ENCODE data around the gene OTOGL.
A peak's percentile ranks its signal among the peaks of the same experiment; 100 is the strongest.
"Not testable (repeated sequence)": the region's sequence is repeated elsewhere in the genome, so short reads cannot be mapped to it uniquely, and the experiment has no call there.

Gene OTOGL

GRCh38 chr12:80121661-80122060 lies 22.3 kb downstream of the OTOGL start:
- no peak for DNase-seq

- no peak for DNase-seq
Measured at GRCh38 chr12:80129895-80130530, 30.7 kb downstream of the OTOGL start.

GRCh38 chr12:80135624-80136023 lies 36.3 kb downstream of the OTOGL start:
- no peak for DNase-seq

GRCh38 chr12:80140005-80140404 lies 40.7 kb downstream of the OTOGL start:
- no peak for DNase-seq

GRCh38 chr12:80142640-80143039 lies 43.3 kb downstream of the OTOGL start:
- DNase-seq, result no peak

GRCh38 chr12:80143537-80143936 lies 44.2 kb downstream of the OTOGL start:
- DNase-seq, result no peak

- not testable (repeated sequence) for DNase-seq
Measured at GRCh38 chr12:80149547-80150313, 50.4 kb downstream of the OTOGL start.

GRCh38 chr12:80151131-80151530 lies 51.8 kb downstream of the OTOGL start:
- no peak for DNase-seq

- no peak for DNase-seq
Measured at GRCh38 chr12:80154261-80154660, 54.9 kb downstream of the OTOGL start.

GRCh38 chr12:80156306-80156705 lies 57.0 kb downstream of the OTOGL start:
- no peak for DNase-seq

- DNase-seq, result no peak
Measured at GRCh38 chr12:80157645-80158044, 58.3 kb downstream of the OTOGL start.

- DNase-seq, result no peak
Measured at GRCh38 chr12:80161612-80162011, 62.3 kb downstream of the OTOGL start.

- no peak for DNase-seq
Measured at GRCh38 chr12:80162177-80162576, 62.8 kb downstream of the OTOGL start.

- DNase-seq, result no peak
Measured at GRCh38 chr12:80165746-80166145, 66.4 kb downstream of the OTOGL start.

GRCh38 chr12:80166751-80167150 lies 67.4 kb downstream of the OTOGL start:
- DNase-seq, result no peak

- DNase-seq, result no peak
Measured at GRCh38 chr12:80168936-80169335, 69.6 kb downstream of the OTOGL start.

GRCh38 chr12:80170915-80171314 lies 71.6 kb downstream of the OTOGL start:
- no peak for DNase-seq

GRCh38 chr12:80173083-80173864 lies 73.9 kb downstream of the OTOGL start:
- no peak for DNase-seq

- DNase-seq, result no peak
Measured at GRCh38 chr12:80175307-80175930, 76.1 kb downstream of the OTOGL start.

- DNase-seq, result no peak
Measured at GRCh38 chr12:80176706-80177105, 77.4 kb downstream of the OTOGL start.

GRCh38 chr12:80178846-80179245 lies 79.5 kb downstream of the OTOGL start:
- peak; percentile 26 for DNase-seq

- DNase-seq, result no peak
Measured at GRCh38 chr12:80183939-80184338, 84.6 kb downstream of the OTOGL start.

GRCh38 chr12:80184926-80185325 lies 85.6 kb downstream of the OTOGL start:
- DNase-seq, result no peak
